Suprapubic skin (tissue), 4 donors: ENCODE results near the gene SAMHD1. TPM values are rescaled to one million over a fixed set of nuclear protein-coding genes. Genes with fewer than 3 reads are reported as not detected.
A peak's percentile ranks its signal among the peaks of the same experiment; 100 is the strongest.

Source experiments
- DNase-seq, 2 donors: peaks; one replicate each; pipeline ENCODE4 v3.0.0-alpha.2; 2019; ENCODE audit warnings: low spot score in 2 of 2
- H3K27ac ChIP-seq: fragments of 200-600 bp; sonication (generic); one replicate; pipeline ENCODE4 v1.5.1; 2019
- H3K27me3 ChIP-seq: fragments of 200-600 bp; sonication (generic); one replicate; pipeline ENCODE4 v1.5.1; 2019
- H3K36me3 ChIP-seq: fragments of 200-600 bp; sonication (generic); one replicate; pipeline ENCODE4 v1.5.1; 2019
- H3K4me1 ChIP-seq: fragments of 200-600 bp; sonication (generic); one replicate; pipeline ENCODE4 v1.5.1; 2019
- H3K4me3 ChIP-seq: fragments of 200-600 bp; sonication (generic); one replicate; pipeline ENCODE4 v1.5.1; 2019; ENCODE audit warnings: mild to moderate bottlenecking
- H3K9me3 ChIP-seq: fragments of 200-600 bp; sonication (generic); one replicate; pipeline ENCODE4 v1.5.1; 2019
- EP300 ChIP-seq: sonication (generic); formaldehyde crosslinking; IDR thresholded peaks from one replicate; pipeline ENCODE4 v1.6.1; 2017; ENCODE audit warnings: antibody characterized with exemption
- POLR2A ChIP-seq, 2 donors: fragments of 450-650 bp; IDR thresholded peaks; one replicate each; pipeline ENCODE4 v1.6.1; 2017; ENCODE audit warnings: antibody characterized with exemption in 2 of 2, mild to moderate bottlenecking in 2 of 2, moderate library complexity in 2 of 2
- POLR2AphosphoS5 ChIP-seq, 3 donors: sonication (generic); formaldehyde crosslinking; IDR thresholded peaks; one replicate each; pipeline ENCODE4 v1.6.1; 2017; ENCODE audit warnings: antibody characterized with exemption in 3 of 3
- WGBS: methylation state at CpG from one replicate; pipeline ENCODE4 v1.1.5; 2018; 5-methylcytosine and 5-hydroxymethylcytosine counted together
- total RNA-seq, 4 donors: library from RNA; depleted of rRNA; stranded (reverse); fragments of >200 nt; gene quantifications; one replicate each; pipeline ENCODE4 v1.1.0, GENCODE V29; 2016
- TF ChIP-seq, protein P1 (sequence below), 2 donors: fragments of 200-600 bp in 1 of 2; fragments of 450-650 bp in 1 of 2; sonication (generic) in 1 of 2; IDR thresholded peaks; one replicate each; pipeline ENCODE4 v1.5.1; 2016 to 2019; ENCODE audit warnings: antibody characterized with exemption in 2 of 2, mild to moderate bottlenecking in 1 of 2, moderate library complexity in 1 of 2

The SAMHD1 gene
- total RNA-seq, 4 donors from 2014 or later: 32.9 to 77.4 (median 44.2) TPM

DNA sequence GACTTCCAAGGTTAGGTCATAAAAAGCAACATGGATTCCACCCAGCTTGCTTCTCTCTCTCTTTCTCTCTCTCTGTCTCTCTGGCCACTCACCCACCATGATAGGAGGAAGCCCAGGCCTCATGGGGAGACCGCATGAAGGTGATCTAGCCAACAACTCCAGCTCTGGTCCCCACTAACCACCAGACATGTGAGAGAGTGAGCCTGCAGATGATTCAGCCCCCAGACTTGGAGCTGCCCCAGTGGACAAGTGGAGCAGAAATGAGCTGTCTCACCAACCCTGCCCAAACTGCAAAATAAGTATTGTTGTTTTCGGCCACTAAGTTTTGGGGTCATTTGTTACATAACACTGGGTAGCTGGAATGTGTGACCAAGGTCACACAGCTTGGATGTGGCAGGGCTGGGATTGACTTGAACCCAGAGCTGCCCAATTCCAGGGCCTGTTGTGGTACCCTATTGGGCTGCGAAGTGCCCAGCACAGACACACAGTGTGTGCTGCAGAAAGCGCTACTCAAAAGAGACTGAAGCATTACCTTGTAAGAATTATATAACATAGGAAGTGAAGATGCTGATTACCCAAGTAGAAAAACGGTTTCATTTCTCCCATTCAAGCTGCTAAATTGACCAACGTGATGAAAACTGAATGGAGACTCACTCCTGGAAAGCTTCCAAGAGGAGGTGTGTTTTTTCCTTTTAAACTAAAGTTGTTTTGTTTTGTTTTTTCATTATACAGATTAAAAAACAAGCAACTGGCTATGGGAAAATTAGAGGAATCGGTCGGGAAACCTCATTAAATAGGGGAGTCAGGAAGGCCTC, 84.6 kb downstream of the SAMHD1 start:
- Histone ChIP-seq H3K4me3 (no peak overlapping the region), H3K4me1 (peaks cover 27% of the 10 kb centered on the region), H3K27me3 (no peaks in the 10 kb centered on the region), H3K27ac (no peak overlapping the region), H3K9me3 (no peaks in the 10 kb centered on the region), H3K36me3 (no peaks in the 10 kb centered on the region)
- WGBS: 65% methylated on average over 8 of the region's 8 CpGs
- DNase-seq: no peak
- TF ChIP-seq, protein P1, sequence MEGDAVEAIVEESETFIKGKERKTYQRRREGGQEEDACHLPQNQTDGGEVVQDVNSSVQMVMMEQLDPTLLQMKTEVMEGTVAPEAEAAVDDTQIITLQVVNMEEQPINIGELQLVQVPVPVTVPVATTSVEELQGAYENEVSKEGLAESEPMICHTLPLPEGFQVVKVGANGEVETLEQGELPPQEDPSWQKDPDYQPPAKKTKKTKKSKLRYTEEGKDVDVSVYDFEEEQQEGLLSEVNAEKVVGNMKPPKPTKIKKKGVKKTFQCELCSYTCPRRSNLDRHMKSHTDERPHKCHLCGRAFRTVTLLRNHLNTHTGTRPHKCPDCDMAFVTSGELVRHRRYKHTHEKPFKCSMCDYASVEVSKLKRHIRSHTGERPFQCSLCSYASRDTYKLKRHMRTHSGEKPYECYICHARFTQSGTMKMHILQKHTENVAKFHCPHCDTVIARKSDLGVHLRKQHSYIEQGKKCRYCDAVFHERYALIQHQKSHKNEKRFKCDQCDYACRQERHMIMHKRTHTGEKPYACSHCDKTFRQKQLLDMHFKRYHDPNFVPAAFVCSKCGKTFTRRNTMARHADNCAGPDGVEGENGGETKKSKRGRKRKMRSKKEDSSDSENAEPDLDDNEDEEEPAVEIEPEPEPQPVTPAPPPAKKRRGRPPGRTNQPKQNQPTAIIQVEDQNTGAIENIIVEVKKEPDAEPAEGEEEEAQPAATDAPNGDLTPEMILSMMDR (IDR thresholded peaks at IDR 0.05): no peak
- TF ChIP-seq POLR2AphosphoS5 (IDR thresholded peaks at IDR 0.05) (no peak), POLR2A (IDR thresholded peaks at IDR 0.05) (no peak), EP300 (no peak)

DNA sequence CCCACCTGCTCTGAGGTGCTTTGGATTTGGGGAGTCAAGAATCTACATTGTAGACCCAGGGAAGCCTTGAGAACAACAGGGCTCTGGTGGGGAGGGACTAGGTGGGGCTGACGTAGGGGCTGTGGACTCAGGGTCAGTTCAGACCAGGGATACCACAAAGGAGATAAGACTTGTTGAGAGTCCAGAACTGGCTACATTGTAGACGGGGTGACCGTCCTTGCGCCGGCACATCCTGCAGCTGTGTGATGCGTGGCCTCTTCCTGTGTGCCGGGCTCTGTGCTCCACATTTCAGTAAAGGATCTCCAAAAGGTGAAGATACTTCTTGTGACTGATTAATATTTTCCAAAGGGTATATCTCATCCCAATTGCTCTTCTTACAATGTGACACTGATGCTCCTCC, 85.3 kb downstream of the SAMHD1 start:
- WGBS: 87% methylated on average over 7 of the region's 7 CpGs
- Histone ChIP-seq H3K4me3 (no peak overlapping the region), H3K9me3 (no peaks in the 10 kb centered on the region), H3K27ac (no peak overlapping the region), H3K4me1 (peaks cover 34% of the 10 kb centered on the region), H3K36me3 (no peaks in the 10 kb centered on the region), H3K27me3 (no peaks in the 10 kb centered on the region)
- DNase-seq: peak in 1 of 2 donors; percentile 46
- TF ChIP-seq POLR2AphosphoS5 (IDR thresholded peaks at IDR 0.05) (no peak), EP300 (no peak), POLR2A (IDR thresholded peaks at IDR 0.05) (no peak)
- TF ChIP-seq, protein P1 (IDR thresholded peaks at IDR 0.05): no peak

DNA sequence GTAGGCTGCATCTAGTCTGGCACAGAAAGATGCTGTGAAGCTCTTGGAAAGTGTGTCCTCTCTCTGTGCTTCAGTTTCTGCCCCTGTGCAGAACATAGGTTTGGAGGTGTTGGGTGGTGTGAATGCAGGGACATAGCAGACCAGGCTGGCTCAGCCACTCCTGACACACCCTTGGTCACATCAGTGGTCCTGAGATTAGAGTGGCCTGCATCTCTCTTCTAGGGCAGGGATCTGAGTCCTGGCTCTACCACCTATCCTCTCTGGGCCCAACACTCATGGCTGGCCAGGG, 85.7 kb downstream of the SAMHD1 start:
- H3K9me3 ChIP-seq: no peaks in the 10 kb centered on the region
- no peaks in the 10 kb centered on the region for H3K27me3 ChIP-seq
- no peak overlapping the region for H3K4me3 ChIP-seq
- peaks cover 38% of the 10 kb centered on the region for H3K4me1 ChIP-seq
- H3K27ac ChIP-seq: no peak overlapping the region
- no peaks in the 10 kb centered on the region for H3K36me3 ChIP-seq
- TF ChIP-seq EP300: no peak
- TF ChIP-seq POLR2A (IDR thresholded peaks at IDR 0.05): no peak
- no peak for TF ChIP-seq POLR2AphosphoS5 (IDR thresholded peaks at IDR 0.05)
- TF ChIP-seq, protein P1 (IDR thresholded peaks at IDR 0.05): no peak
- peak in 1 of 2 donors; percentile 56 for DNase-seq

DNA sequence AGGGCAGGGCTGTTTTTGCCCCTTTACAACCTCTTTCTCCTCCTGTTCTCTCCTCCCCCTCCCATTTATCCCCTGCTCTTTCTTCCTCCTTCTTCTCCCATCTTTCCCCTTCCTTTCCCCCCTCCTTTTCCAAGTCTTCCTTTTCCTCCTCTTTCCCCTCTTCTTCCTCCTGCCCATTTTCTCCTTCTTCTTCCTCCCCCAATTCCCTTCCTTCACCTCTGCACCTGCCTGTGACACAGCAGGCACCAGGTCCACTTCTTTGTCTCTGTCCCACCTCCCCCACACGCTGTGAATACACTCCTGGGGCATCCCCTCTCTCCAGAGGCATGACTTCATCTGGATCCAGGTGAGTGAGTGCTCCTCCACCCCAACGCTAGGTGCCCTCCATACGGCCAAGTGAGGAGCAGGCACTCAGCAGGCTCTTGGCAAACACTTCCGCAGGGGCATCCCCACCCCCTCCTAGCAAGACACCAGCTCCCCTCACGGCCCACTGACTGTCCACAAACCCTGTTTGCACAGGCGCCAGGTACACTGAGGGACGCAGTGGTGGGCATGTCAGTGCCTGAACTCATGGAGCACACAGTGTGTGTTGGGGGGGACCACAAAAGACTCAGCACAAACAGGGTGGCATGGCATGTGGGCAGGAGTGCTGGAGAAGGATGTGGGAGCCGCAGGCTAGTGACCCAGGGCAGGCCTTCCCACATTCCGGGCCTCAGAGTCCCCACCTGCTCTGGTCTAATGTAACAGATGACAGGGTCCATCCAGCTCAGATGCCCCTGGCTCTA, 86.2 kb downstream of the SAMHD1 start:
- H3K36me3 ChIP-seq: no peaks in the 10 kb centered on the region
- 85% methylated on average over 7 of the region's 9 CpGs for WGBS
- no peak overlapping the region for H3K4me3 ChIP-seq
- DNase-seq: peak in 1 of 2 donors; percentile 67
- H3K27ac ChIP-seq: no peak overlapping the region
- H3K27me3 ChIP-seq: no peaks in the 10 kb centered on the region
- TF ChIP-seq POLR2A (IDR thresholded peaks at IDR 0.05) (no peak), POLR2AphosphoS5 (IDR thresholded peaks at IDR 0.05) (no peak), EP300 (no peak)
- TF ChIP-seq, protein P1 (IDR thresholded peaks at IDR 0.05): no peak
- H3K4me1 ChIP-seq: peaks cover 43% of the 10 kb centered on the region
- no peaks in the 10 kb centered on the region for H3K9me3 ChIP-seq
